ENCODE results near the gene NBEAL2.

NBEAL2 gene

DNA sequence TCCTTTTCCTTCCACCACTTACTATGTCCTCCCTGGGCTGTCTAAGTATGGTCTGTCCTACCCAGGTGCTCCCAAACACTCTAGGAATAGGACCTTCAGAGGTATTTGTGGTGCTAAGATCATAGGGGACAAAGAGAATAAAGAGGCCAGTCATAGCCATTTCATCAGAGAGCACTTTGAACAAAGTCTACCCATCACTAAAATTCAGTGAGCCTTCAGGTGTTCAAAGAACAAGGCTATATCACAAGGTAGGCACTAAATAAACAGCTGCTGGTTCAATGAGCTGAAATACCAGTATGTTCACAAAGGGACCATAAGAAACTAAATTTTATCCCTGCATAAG, 38.8 kb downstream of the NBEAL2 start:
- H3K4ac ChIP-seq (ENCODE audit: low read length) = no peak overlapping the region
- H2AK5ac ChIP-seq (ENCODE audit: low read depth, low read length) = no peak overlapping the region
- H3K9me3 ChIP-seq (replicated peaks in 1 of 2; ENCODE audit: control insufficient read depth in 2 of 2, insufficient read depth in 1 of 2, low read depth in 1 of 2, low read length in 2 of 2) = no peaks in the 10 kb centered on the region
- H3K27ac ChIP-seq (replicated peaks; ENCODE audit: low read length) = no peak overlapping the region
- H2BK15ac ChIP-seq (ENCODE audit: low read length) = no peak overlapping the region
- H2BK120ac ChIP-seq (ENCODE audit: low read depth, low read length) = no peak overlapping the region
- no peaks in the 10 kb centered on the region for H3K4me1 ChIP-seq (ENCODE audit: control insufficient read depth in 2 of 2, insufficient read depth in 1 of 2, low read depth in 1 of 2, low read length in 2 of 2)
- peaks cover 14 to 70% of the 10 kb centered on the region in 2 donors for H3K36me3 ChIP-seq (replicated peaks in 1 of 2; ENCODE audit: control insufficient read depth in 2 of 2, insufficient read depth in 2 of 2, low read length in 2 of 2)
- H4K91ac ChIP-seq (ENCODE audit: low read depth, low read length, poor library complexity) = no peak overlapping the region
- H3K4me2 ChIP-seq (ENCODE audit: insufficient read depth, low read length, poor library complexity, severe bottlenecking) = no peak overlapping the region
- no peak overlapping the region for H2AFZ ChIP-seq (ENCODE audit: low read length)
- no peak overlapping the region for H3K18ac ChIP-seq (ENCODE audit: low read length)
- H2BK12ac ChIP-seq (ENCODE audit: low read length) = no peak overlapping the region
- H4K8ac ChIP-seq (ENCODE audit: low read depth, low read length) = no peak overlapping the region
- no peak overlapping the region for H2BK5ac ChIP-seq (ENCODE audit: low read length)
- no peak for DNase-seq (ENCODE audit: low spot score)
- no peak overlapping the region for H3K9ac ChIP-seq (ENCODE audit: low read depth, low read length, poor library complexity)
- H3K14ac ChIP-seq (ENCODE audit: low read length) = no peak overlapping the region
- no peak overlapping the region for H3K23ac ChIP-seq (ENCODE audit: low read depth, low read length, poor library complexity)
- H3K4me3 ChIP-seq (ENCODE audit: low read length in 2 of 2) = no peak overlapping the region
- H3K27me3 ChIP-seq (ENCODE audit: control insufficient read depth in 3 of 3, insufficient read depth in 3 of 3, low read depth in 1 of 3, low read length in 3 of 3) = no peaks in the 10 kb centered on the region
- H3K79me1 ChIP-seq (ENCODE audit: low read depth, low read length) = peaks cover 2% of the 10 kb centered on the region

DNA sequence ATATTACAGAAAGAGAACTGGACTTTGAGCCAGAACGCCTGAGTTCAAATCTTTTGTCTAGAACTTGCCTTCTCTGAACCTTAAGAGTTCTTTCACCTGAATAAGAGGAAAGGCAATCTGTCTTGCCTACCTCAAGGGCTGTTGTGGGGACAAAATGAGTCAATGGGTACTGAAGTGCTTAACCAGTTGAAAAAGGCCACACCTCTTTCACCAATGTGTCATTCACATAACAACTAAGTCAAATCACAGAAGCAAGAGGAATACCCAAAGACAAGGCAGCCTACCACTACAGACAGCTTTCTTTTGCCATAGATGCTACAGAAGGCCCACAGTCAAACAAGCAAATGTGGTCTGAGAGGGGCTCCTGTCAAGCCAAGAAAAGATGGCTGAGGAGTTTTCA, 39.7 kb downstream of the NBEAL2 start:
- Histone ChIP-seq H3K79me1 (ENCODE audit: low read depth, low read length) (no peaks in the 10 kb centered on the region), H3K36me3 (replicated peaks in 1 of 2; ENCODE audit: control insufficient read depth in 2 of 2, insufficient read depth in 2 of 2, low read length in 2 of 2) (peaks cover 14 to 63% of the 10 kb centered on the region in 2 donors), H3K14ac (ENCODE audit: low read length) (no peak overlapping the region), H2AK5ac (ENCODE audit: low read depth, low read length) (no peak overlapping the region), H3K4me2 (ENCODE audit: insufficient read depth, low read length, poor library complexity, severe bottlenecking) (no peak overlapping the region), H3K18ac (ENCODE audit: low read length) (no peak overlapping the region), H3K4me1 (ENCODE audit: control insufficient read depth in 2 of 2, insufficient read depth in 1 of 2, low read depth in 1 of 2, low read length in 2 of 2) (no peaks in the 10 kb centered on the region), H4K8ac (ENCODE audit: low read depth, low read length) (no peak overlapping the region), H3K27ac (replicated peaks; ENCODE audit: low read length) (no peak overlapping the region), H2AFZ (ENCODE audit: low read length) (no peak overlapping the region), H4K91ac (ENCODE audit: low read depth, low read length, poor library complexity) (no peak overlapping the region), H2BK15ac (ENCODE audit: low read length) (no peak overlapping the region), H3K9me3 (replicated peaks in 1 of 2; ENCODE audit: control insufficient read depth in 2 of 2, insufficient read depth in 1 of 2, low read depth in 1 of 2, low read length in 2 of 2) (no peaks in the 10 kb centered on the region), H3K4ac (ENCODE audit: low read length) (no peak overlapping the region), H3K27me3 (ENCODE audit: control insufficient read depth in 3 of 3, insufficient read depth in 3 of 3, low read depth in 1 of 3, low read length in 3 of 3) (no peaks in the 10 kb centered on the region), H2BK5ac (ENCODE audit: low read length) (no peak overlapping the region), H3K4me3 (ENCODE audit: low read length in 2 of 2) (no peak overlapping the region), H3K23ac (ENCODE audit: low read depth, low read length, poor library complexity) (no peak overlapping the region), H2BK120ac (ENCODE audit: low read depth, low read length) (no peak overlapping the region), H2BK12ac (ENCODE audit: low read length) (no peak overlapping the region), H3K9ac (ENCODE audit: low read depth, low read length, poor library complexity) (no peak overlapping the region)
- WGBS, 2 donors (ENCODE audit: extremely low coverage in 2 of 2, insufficient read length in 2 of 2, insufficient replicate concordance in 1 of 2) = no CpG with 5 or more reads among the region's 1 CpG
- DNase-seq (ENCODE audit: low spot score) = no peak

DNA sequence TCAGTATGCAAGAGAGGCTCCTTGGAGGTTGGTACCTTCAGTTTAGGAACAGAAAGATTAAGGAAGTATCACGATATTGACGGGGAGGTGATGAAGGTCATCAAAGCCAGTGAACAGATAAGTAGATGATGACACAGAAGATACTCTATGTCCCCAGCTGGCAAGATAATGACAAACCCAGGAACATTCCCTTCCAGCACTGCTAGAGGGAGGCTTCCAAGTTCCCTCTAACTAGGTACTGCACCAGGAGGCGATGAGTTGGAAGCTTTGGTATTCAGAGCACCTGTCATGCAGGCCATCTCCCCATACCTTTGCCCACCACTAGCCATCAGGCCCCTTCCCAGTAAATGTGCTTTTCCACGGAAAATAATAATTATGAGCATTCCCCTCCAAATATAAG, 40.8 kb downstream of the NBEAL2 start:
- peaks cover 2% of the 10 kb centered on the region for H3K79me1 ChIP-seq (ENCODE audit: low read depth, low read length)
- H2BK12ac ChIP-seq (ENCODE audit: low read length) = no peak overlapping the region
- H2AFZ ChIP-seq (ENCODE audit: low read length) = no peak overlapping the region
- no peak overlapping the region for H3K9ac ChIP-seq (ENCODE audit: low read depth, low read length, poor library complexity)
- no peaks in the 10 kb centered on the region for H3K27me3 ChIP-seq (ENCODE audit: control insufficient read depth in 3 of 3, insufficient read depth in 3 of 3, low read depth in 1 of 3, low read length in 3 of 3)
- no peak for DNase-seq (ENCODE audit: low spot score)
- H2BK120ac ChIP-seq (ENCODE audit: low read depth, low read length) = no peak overlapping the region
- no peak overlapping the region for H3K4me2 ChIP-seq (ENCODE audit: insufficient read depth, low read length, poor library complexity, severe bottlenecking)
- H3K36me3 ChIP-seq (replicated peaks in 1 of 2; ENCODE audit: control insufficient read depth in 2 of 2, insufficient read depth in 2 of 2, low read length in 2 of 2) = peaks cover 12 to 55% of the 10 kb centered on the region in 2 donors
- H3K4me3 ChIP-seq (ENCODE audit: low read length in 2 of 2) = no peak overlapping the region
- no peak overlapping the region for H3K4ac ChIP-seq (ENCODE audit: low read length)
- no peak overlapping the region for H3K23ac ChIP-seq (ENCODE audit: low read depth, low read length, poor library complexity)
- no peak overlapping the region for H3K14ac ChIP-seq (ENCODE audit: low read length)
- H2AK5ac ChIP-seq (ENCODE audit: low read depth, low read length) = no peak overlapping the region
- H4K91ac ChIP-seq (ENCODE audit: low read depth, low read length, poor library complexity) = no peak overlapping the region
- H3K4me1 ChIP-seq (ENCODE audit: control insufficient read depth in 2 of 2, insufficient read depth in 1 of 2, low read depth in 1 of 2, low read length in 2 of 2) = peaks cover 0 to 4% of the 10 kb centered on the region in 2 donors
- H3K27ac ChIP-seq (replicated peaks; ENCODE audit: low read length) = no peak overlapping the region
- H3K9me3 ChIP-seq (replicated peaks in 1 of 2; ENCODE audit: control insufficient read depth in 2 of 2, insufficient read depth in 1 of 2, low read depth in 1 of 2, low read length in 2 of 2) = no peaks in the 10 kb centered on the region
- no peak overlapping the region for H2BK5ac ChIP-seq (ENCODE audit: low read length)
- no peak overlapping the region for H4K8ac ChIP-seq (ENCODE audit: low read depth, low read length)
- WGBS, 2 donors (ENCODE audit: extremely low coverage in 2 of 2, insufficient read length in 2 of 2, insufficient replicate concordance in 1 of 2) = no CpG with 5 or more reads among the region's 4 CpGs
- no peak overlapping the region for H2BK15ac ChIP-seq (ENCODE audit: low read length)
- H3K18ac ChIP-seq (ENCODE audit: low read length) = no peak overlapping the region

DNA sequence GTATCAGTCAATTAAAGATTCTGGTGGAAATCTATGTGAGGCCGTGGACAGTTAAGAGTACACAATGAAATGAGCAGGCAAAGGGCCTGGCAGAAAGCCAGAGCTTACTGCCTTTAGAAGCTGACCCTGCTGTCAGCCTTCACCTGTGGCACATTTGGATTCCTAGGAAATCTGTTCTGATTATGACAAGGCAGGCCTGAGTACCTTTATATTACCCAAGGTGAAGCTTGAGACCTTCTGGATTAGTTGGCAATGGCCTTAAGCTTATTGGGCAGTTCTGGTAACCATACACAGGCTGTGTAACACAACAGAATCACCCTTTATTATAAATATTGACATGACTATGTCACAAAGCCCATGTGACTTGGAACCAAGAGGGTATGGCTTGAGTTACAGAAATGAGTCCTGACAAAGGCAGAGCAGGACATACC, 43.2 kb downstream of the NBEAL2 start:
- WGBS, 2 donors (ENCODE audit: extremely low coverage in 2 of 2, insufficient read length in 2 of 2, insufficient replicate concordance in 1 of 2) = no CpG with 5 or more reads among the region's 1 CpG
- no peak for DNase-seq (ENCODE audit: low spot score)
- H3K14ac ChIP-seq (ENCODE audit: low read length) = no peak overlapping the region

More for the DNA sequence above, 43.2 kb downstream of the NBEAL2 start:
- no peak overlapping the region for H2BK12ac ChIP-seq (ENCODE audit: low read length)
- H3K4ac ChIP-seq (ENCODE audit: low read length) = no peak overlapping the region
- H2BK5ac ChIP-seq (ENCODE audit: low read length) = no peak overlapping the region
- H3K4me1 ChIP-seq (ENCODE audit: control insufficient read depth in 2 of 2, insufficient read depth in 1 of 2, low read depth in 1 of 2, low read length in 2 of 2) = peaks cover 0 to 4% of the 10 kb centered on the region in 2 donors
- H3K36me3 ChIP-seq (replicated peaks in 1 of 2; ENCODE audit: control insufficient read depth in 2 of 2, insufficient read depth in 2 of 2, low read length in 2 of 2) = peaks cover 6 to 37% of the 10 kb centered on the region in 2 donors
- H2BK120ac ChIP-seq (ENCODE audit: low read depth, low read length) = no peak overlapping the region
- H3K4me3 ChIP-seq (ENCODE audit: low read length in 2 of 2) = no peak overlapping the region
- no peak overlapping the region for H2BK15ac ChIP-seq (ENCODE audit: low read length)
- no peak overlapping the region for H3K4me2 ChIP-seq (ENCODE audit: insufficient read depth, low read length, poor library complexity, severe bottlenecking)
- H3K9me3 ChIP-seq (replicated peaks in 1 of 2; ENCODE audit: control insufficient read depth in 2 of 2, insufficient read depth in 1 of 2, low read depth in 1 of 2, low read length in 2 of 2) = no peaks in the 10 kb centered on the region
- H4K8ac ChIP-seq (ENCODE audit: low read depth, low read length) = no peak overlapping the region
- H2AK5ac ChIP-seq (ENCODE audit: low read depth, low read length) = no peak overlapping the region
- H3K27me3 ChIP-seq (ENCODE audit: control insufficient read depth in 3 of 3, insufficient read depth in 3 of 3, low read depth in 1 of 3, low read length in 3 of 3) = no peaks in the 10 kb centered on the region
- no peak overlapping the region for H4K91ac ChIP-seq (ENCODE audit: low read depth, low read length, poor library complexity)
- H3K79me1 ChIP-seq (ENCODE audit: low read depth, low read length) = peaks cover 2% of the 10 kb centered on the region
- no peak overlapping the region for H3K27ac ChIP-seq (replicated peaks; ENCODE audit: low read length)
- no peak overlapping the region for H3K23ac ChIP-seq (ENCODE audit: low read depth, low read length, poor library complexity)
- H2AFZ ChIP-seq (ENCODE audit: low read length) = no peak overlapping the region
- H3K18ac ChIP-seq (ENCODE audit: low read length) = no peak overlapping the region
- no peak overlapping the region for H3K9ac ChIP-seq (ENCODE audit: low read depth, low read length, poor library complexity)
